K562 (cell line): ENCODE results near the gene JUND. TPM values are rescaled to one million over a fixed set of nuclear protein-coding genes. Genes with fewer than 3 reads are reported as not detected.

Experiments used
- BCL6 ChIP-seq: fragments of 250-450 bp; sonication (Bioruptor Pico); IDR thresholded peaks from 2 replicates; pipeline ENCODE4 v1.4.0; 2020
- FOXP1 ChIP-seq: sonication (generic); formaldehyde crosslinking; IDR thresholded peaks from 2 replicates; pipeline ENCODE4 v1.8.0; 2022; ENCODE audit warnings: mild to moderate bottlenecking, missing genetic modification reagents
- GTF2F1 ChIP-seq: IDR thresholded peaks from 2 replicates; pipeline ENCODE4 v1.6.1; 2011; ENCODE audit warnings: low read depth, low read length, improper control_type of control experiment
- HDAC3 ChIP-seq: fragments of 450-650 bp; IDR thresholded peaks from 2 replicates; pipeline ENCODE4 v1.6.1; 2018; ENCODE audit warnings: borderline replicate concordance, mild to moderate bottlenecking, moderate library complexity; ENCODE audit not compliant: partially characterized antibody
- HMGN3 ChIP-seq: IDR thresholded peaks from 2 replicates; pipeline ENCODE4 v1.6.1; 2011; ENCODE audit warnings: borderline replicate concordance, low read depth, mild to moderate bottlenecking, mixed read lengths, low read length; ENCODE audit not compliant: insufficient read length; ENCODE audit errors: extremely low read depth
- HNRNPLL ChIP-seq: fragments of 200-400 bp; formaldehyde crosslinking; IDR thresholded peaks from 2 replicates; pipeline ENCODE4 v1.6.1; 2017; ENCODE audit warnings: low read length, low read depth, mild to moderate bottlenecking; ENCODE audit not compliant: poor library complexity, severe bottlenecking
- NCOA1 ChIP-seq: fragments of 450-650 bp; IDR thresholded peaks from 2 replicates; pipeline ENCODE4 v1.6.1; 2016; ENCODE audit warnings: low read depth
- NFXL1 ChIP-seq: fragments of 450-650 bp; formaldehyde crosslinking; IDR thresholded peaks from 2 replicates; pipeline ENCODE4 v1.4.0; 2021; ENCODE audit warnings: mild to moderate bottlenecking
- PHTF2 ChIP-seq: fragments of 250-450 bp; sonication (Bioruptor Pico); IDR thresholded peaks from 2 replicates; pipeline ENCODE4 v1.5.0; 2021; ENCODE audit warnings: mild to moderate bottlenecking
- POLR2B ChIP-seq: fragments of 450-650 bp; IDR thresholded peaks from 2 replicates; pipeline ENCODE4 v1.6.1; 2018; ENCODE audit warnings: low read depth; ENCODE audit not compliant: partially characterized antibody
- TCF3 ChIP-seq: sonication (generic); formaldehyde crosslinking; IDR thresholded peaks from 2 replicates; pipeline ENCODE4 v1.4.0; 2020; ENCODE audit warnings: mild to moderate bottlenecking, missing genetic modification reagents
- TEAD1 ChIP-seq, 2 experiments: fragments of 450-650 bp in 1 of 2; sonication (generic) in 1 of 2; formaldehyde crosslinking; IDR thresholded peaks; 2 replicates each; pipeline versions ENCODE4 v1.4.0 to v1.8.0; 2020 to 2022; ENCODE audit warnings: mild to moderate bottlenecking in 2 of 2, missing genetic modification reagents in 1 of 2
- WHSC1 ChIP-seq: IDR thresholded peaks from one replicate; pipeline ENCODE4 v1.6.1; 2012; ENCODE audit warnings: low read length, control low read depth, inconsistent platforms
- ZKSCAN8 ChIP-seq: fragments of 200-800 bp; sonication (Bioruptor generic); IDR thresholded peaks from 2 replicates; pipeline ENCODE4 v1.6.1; 2016; ENCODE audit warnings: missing genetic modification characterization, missing compliant biosample characterization
- polyA plus RNA-seq, 8 experiments: library from polyadenylated mRNA; depleted of rRNA in 4 of 8; stranded (reverse) in 5 of 8; unstranded in 3 of 8; fragments of >200 nt; fragmentation: Nextera tagmentation in 2 of 8; fragmentation: Illumina TruSeq in 1 of 8; extraction: Ambion mirVana in 2 of 8; extraction: Trizol in 1 of 8; gene quantifications; 2 replicates each; pipeline versions ENCODE4 v1.2.1 to v1.2.3, GENCODE V29; 2011 to 2014; ENCODE audit warnings: inconsistent platforms in 1 of 8, missing spikeins in 1 of 8
- total RNA-seq, 7 experiments: library from RNA; depleted of rRNA in 6 of 7; stranded (reverse); fragments of >200 nt in 6 of 7; fragmentation: Illumina TruSeq in 2 of 7; extraction: Trizol in 2 of 7; gene quantifications; 2 replicates each; pipeline versions ENCODE4 v1.2.1 to v1.2.3, GENCODE V29; 2011 to 2021; ENCODE audit warnings: low replicate concordance in 1 of 7
- TF ChIP-seq, protein P1 (sequence below), 2 experiments: IDR thresholded peaks; 2 replicates each; pipeline ENCODE4 v1.6.1; 2012; ENCODE audit warnings: improper control_type of control experiment in 2 of 2, low read depth in 2 of 2, low read length in 2 of 2, borderline replicate concordance in 1 of 2
- TF ChIP-seq, protein P2 (sequence below): sonication (generic); formaldehyde crosslinking; IDR thresholded peaks from 2 replicates; pipeline ENCODE4 v1.8.0; 2022; ENCODE audit warnings: mild to moderate bottlenecking, missing genetic modification reagents
- TF ChIP-seq, protein P3 (sequence below): fragments of 450-650 bp; formaldehyde crosslinking; IDR thresholded peaks from 2 replicates; pipeline ENCODE4 v1.4.0; 2022; ENCODE audit warnings: mild to moderate bottlenecking, moderate library complexity

JUND gene
- total and polyA plus RNA-seq, 9 of the 15 experiments (the other 6 are each of a cell fraction or from before 2014, with no cell fraction given): 6.4 to 286 (median 42.3) TPM

DNA sequence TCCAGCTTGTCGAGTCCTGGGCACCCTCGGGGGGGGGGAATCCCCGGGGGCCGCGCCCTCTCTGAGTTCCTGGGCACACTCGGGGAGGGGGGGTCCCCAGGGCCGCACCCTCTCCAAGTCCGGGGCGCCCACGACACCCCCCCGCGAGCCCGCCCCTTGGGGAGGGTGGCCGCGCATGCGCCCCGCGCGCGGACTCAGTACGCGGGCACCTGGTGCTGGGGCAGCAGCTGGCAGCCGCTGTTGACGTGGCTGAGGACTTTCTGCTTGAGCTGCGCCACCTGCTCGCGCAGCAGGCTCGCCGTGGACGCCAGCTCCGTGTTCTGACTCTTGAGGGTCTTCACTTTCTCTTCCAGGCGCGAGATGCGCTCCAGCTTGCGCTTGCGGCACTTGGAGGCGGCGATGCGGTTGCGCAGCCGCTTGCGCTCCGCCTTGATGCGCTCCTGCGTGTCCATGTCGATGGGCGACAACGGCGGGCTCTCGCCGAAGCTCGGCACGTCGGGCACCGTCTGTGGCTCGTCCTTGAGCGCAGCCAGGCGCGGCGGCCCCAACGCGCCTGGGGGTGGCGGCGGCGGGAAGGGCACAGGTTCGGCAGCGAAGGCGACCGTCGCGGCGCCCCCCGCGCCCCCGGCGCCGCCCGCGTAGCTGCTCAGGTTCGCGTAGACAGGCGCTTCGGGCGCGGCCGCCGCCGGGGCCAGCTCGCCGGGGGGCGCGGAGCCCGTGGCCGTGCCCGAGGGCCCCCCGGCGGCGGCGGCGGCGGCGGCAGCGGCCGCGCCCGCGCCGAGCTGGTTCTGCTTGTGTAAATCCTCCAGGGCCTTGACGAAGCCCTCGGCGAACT is 958 bp downstream of the JUND start (continued):
- TF ChIP-seq, protein P1, sequence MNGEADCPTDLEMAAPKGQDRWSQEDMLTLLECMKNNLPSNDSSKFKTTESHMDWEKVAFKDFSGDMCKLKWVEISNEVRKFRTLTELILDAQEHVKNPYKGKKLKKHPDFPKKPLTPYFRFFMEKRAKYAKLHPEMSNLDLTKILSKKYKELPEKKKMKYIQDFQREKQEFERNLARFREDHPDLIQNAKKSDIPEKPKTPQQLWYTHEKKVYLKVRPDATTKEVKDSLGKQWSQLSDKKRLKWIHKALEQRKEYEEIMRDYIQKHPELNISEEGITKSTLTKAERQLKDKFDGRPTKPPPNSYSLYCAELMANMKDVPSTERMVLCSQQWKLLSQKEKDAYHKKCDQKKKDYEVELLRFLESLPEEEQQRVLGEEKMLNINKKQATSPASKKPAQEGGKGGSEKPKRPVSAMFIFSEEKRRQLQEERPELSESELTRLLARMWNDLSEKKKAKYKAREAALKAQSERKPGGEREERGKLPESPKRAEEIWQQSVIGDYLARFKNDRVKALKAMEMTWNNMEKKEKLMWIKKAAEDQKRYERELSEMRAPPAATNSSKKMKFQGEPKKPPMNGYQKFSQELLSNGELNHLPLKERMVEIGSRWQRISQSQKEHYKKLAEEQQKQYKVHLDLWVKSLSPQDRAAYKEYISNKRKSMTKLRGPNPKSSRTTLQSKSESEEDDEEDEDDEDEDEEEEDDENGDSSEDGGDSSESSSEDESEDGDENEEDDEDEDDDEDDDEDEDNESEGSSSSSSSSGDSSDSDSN (IDR thresholded peaks at IDR 0.05; ENCODE audit: borderline replicate concordance in 1 of 2, low read depth in 2 of 2, low read length in 2 of 2): peak in 1 of 2 experiments; percentile 51; a peak in 1 of 4 replicates
- no peak for TF ChIP-seq BCL6 (CRISPR knock-in tag)
- 0 out of 2 replicates have a peak, but pooled peaks have one; percentile 20 for TF ChIP-seq GTF2F1
- peak in 1 of 2 experiments; percentile 51; a peak in 1 of 4 replicates for TF ChIP-seq TEAD1 (CRISPR knock-in tag; IDR thresholded peaks at IDR 0.05)
- TF ChIP-seq, protein P2, sequence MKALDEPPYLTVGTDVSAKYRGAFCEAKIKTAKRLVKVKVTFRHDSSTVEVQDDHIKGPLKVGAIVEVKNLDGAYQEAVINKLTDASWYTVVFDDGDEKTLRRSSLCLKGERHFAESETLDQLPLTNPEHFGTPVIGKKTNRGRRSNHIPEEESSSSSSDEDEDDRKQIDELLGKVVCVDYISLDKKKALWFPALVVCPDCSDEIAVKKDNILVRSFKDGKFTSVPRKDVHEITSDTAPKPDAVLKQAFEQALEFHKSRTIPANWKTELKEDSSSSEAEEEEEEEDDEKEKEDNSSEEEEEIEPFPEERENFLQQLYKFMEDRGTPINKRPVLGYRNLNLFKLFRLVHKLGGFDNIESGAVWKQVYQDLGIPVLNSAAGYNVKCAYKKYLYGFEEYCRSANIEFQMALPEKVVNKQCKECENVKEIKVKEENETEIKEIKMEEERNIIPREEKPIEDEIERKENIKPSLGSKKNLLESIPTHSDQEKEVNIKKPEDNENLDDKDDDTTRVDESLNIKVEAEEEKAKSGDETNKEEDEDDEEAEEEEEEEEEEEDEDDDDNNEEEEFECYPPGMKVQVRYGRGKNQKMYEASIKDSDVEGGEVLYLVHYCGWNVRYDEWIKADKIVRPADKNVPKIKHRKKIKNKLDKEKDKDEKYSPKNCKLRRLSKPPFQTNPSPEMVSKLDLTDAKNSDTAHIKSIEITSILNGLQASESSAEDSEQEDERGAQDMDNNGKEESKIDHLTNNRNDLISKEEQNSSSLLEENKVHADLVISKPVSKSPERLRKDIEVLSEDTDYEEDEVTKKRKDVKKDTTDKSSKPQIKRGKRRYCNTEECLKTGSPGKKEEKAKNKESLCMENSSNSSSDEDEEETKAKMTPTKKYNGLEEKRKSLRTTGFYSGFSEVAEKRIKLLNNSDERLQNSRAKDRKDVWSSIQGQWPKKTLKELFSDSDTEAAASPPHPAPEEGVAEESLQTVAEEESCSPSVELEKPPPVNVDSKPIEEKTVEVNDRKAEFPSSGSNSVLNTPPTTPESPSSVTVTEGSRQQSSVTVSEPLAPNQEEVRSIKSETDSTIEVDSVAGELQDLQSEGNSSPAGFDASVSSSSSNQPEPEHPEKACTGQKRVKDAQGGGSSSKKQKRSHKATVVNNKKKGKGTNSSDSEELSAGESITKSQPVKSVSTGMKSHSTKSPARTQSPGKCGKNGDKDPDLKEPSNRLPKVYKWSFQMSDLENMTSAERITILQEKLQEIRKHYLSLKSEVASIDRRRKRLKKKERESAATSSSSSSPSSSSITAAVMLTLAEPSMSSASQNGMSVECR: 0 out of 2 replicates have a peak, but pooled peaks have one; percentile 44
- TF ChIP-seq PHTF2: no peak
- no peak for TF ChIP-seq WHSC1
- peak; percentile 55 for TF ChIP-seq POLR2B
- TF ChIP-seq HDAC3: no peak
- TF ChIP-seq, protein P3, sequence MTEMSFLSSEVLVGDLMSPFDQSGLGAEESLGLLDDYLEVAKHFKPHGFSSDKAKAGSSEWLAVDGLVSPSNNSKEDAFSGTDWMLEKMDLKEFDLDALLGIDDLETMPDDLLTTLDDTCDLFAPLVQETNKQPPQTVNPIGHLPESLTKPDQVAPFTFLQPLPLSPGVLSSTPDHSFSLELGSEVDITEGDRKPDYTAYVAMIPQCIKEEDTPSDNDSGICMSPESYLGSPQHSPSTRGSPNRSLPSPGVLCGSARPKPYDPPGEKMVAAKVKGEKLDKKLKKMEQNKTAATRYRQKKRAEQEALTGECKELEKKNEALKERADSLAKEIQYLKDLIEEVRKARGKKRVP: no peak
- 0 out of 2 replicates have a peak, but pooled peaks have one; percentile 17 for TF ChIP-seq TCF3 (CRISPR knock-in tag)
- no peak for TF ChIP-seq ZKSCAN8 (CRISPR knock-in tag)
- TF ChIP-seq HMGN3: peak; percentile 30
- peak; percentile 93 for TF ChIP-seq HNRNPLL
- peak; percentile 83; the same call in 1 of the 2 replicates for TF ChIP-seq FOXP1
- no peak for TF ChIP-seq NFXL1 (CRISPR knock-in tag)
- TF ChIP-seq NCOA1: no peak
